SIG-M5 treated with dmso at 0.1 percent for 504 hours (cell line): ENCODE data around the gene MAP3K10.
"Not testable (repeated sequence)": the region's sequence is repeated elsewhere in the genome, so short reads cannot be mapped to it uniquely, and the experiment has no call there.

ENCODE experiments used
- DNase-seq: peaks from one replicate; lab custom pipeline; 2025; ENCODE audit not compliant: unreplicated experiment; lab: John Stamatoyannopoulos, UW

The MAP3K10 gene

DNA sequence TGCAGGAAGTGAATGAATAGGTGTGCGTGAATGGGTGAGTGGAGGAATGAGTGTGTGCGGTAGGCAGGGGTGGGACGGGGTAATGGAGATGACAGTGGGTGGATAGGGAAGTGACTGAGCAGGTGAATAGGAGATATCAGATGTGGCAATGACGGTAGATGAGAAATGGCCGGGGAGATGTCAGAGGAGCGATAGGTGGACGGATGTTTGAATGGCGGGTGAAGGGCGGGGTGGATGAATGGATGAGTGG is 25.5 kb downstream of the MAP3K10 start:
- DNase-seq = no peak

DNA sequence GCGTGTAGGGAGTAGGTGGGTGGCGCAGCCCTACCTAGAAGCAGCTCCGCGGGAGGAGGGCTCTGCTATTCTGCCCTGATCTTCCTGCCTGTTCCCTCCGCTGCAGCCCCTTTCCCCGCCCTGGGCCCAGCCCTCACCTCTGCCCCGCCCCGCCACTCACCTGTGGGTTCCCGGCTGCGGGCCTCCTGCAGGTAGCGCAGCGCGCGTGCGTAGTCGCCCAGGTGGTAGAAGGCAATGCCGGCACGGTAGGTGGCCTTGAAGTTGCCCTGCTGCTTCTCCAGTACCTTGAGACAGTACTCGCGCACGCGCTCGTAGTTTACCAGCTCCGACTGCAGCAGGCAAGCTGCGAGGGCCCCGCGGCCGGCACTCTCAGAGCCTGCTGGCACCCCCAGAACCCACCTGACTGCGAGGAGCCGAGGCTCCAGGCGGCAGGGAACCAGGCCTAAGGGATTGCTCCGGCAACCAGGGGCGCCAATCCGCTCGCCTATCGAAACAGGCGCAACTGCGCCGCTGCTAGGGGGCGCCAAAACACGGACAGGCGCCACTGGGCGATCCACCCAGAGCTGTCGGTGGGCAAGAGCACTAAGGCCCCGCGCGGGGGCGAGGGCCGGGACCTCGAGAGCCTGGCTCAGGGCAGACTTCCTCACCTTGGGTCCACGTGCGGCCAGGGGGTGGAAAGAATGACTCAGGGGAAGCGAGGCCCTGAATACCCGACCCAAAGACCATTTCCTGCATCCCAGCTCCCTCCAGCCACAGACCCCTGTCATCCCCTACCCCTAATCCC is 26.0 kb downstream of the MAP3K10 start:
- no peak for DNase-seq

DNA sequence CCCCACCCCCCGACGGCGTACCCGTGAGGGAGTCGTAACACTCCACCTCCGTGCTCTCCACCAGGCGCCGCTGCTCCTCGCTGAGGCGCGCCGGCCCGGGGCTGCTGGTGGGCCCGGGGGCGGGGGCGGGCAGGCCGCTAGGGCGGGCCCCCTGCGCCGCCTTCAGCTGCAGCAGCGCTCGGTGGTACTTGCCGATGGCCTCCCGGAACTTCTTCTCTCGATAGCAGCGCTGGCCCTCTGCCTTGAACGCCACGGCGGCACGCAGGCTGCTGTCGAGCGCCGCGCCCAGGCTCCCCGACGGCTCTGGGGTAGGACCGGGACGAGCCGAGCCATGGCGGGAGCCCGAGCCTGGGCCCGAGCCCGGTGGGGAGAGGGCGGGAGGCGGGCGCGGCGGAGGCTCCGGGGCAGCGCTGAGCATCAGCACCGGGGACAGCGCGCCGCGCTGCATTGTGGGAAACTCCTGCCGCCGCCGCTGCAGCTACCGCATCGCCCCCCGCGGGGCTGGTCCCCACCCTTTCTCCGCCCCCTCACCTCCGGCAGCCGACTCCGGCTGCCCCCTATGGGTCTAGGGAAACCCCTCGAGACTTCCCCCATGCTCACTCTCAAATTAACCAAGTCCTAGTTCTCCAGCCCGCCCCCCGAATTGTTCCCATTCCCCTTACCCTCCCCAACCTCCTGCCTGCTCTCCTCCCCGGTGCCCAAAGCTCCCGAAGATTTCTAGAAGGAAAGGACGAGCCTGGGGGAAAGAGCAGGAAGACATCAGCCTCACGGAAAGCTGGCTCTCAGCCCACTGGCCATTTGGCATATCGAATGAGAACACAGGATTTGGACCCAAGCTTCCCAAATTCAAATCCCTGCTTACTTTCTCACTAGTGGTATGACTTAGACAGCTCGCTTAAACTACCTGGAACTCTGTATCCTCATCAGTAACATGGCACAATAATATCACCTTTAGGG is 27.0 kb downstream of the MAP3K10 start, which contains the start of gene TTC9B:
TTC9B (minus strand) TSS at position 451 of the 957 bp plus-strand sequence; CDS start at position 448, 3 bp downstream.
- DNase-seq = no peak

DNA sequence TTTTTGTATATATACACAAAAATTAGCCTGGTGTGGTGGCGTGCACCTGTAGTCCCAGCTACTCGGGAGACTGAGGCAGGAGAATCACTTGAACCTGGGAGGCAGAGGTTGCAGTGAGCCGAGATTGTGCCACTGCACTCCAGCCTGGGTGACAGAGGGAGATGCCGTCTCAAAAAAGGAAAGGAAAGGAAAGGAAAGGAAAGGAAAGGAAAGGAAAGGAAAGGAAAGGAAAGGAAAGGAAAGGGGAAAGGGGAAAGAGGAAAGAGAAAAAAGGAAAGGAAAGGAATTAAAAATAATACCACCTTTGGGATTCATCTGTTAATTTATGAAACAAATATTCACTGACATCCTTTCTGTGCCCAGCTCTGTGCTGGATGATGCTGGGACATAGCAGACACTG is 27.8 kb downstream of the MAP3K10 start:
- DNase-seq = not testable (repeated sequence)

DNA sequence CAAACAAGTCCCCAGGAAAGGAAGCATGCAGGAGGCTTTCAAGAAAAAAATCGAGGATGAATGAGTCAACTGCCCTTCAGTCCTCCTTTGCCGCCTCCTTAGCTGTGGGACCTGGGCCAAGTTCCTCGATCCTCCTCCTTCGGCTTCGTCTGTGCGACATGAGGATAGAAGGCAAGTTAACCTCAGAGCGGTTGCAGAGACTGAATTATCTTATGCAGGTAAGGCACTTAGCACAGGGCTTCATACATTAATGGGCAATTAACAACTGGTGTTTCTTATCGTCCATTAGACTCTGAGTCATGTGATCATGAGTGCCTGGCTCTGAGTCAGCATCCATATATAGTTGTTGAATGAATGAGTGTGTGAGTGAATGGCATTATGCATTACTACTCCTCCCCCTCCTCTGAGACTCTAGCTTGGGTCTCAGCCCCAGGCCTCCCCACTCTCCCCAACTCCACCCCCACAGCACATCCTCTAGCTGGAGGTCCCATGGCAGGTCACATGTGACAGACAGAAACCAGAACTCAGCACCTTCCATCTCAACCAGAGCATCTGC is 28.6 kb downstream of the MAP3K10 start:
- no peak for DNase-seq

DNA sequence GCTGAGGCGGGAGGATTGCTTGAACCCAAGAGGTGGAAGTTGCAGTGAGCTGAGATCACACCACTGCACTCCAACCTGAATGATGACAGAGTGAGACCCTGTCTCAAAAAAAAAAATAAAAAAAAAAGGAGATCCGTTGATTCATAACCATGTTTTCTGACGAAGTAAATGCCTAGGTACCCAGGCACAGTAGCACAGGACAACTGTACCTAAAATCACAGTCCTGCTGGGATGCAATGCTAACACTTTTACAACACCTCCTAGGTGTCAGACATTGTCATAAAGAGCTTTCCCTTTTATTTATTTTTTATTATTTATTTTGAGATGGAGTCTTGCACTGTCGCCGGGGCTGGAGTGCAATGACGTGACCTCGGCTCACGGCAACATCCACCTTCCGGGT is 29.4 kb downstream of the MAP3K10 start:
- no peak for DNase-seq

DNA sequence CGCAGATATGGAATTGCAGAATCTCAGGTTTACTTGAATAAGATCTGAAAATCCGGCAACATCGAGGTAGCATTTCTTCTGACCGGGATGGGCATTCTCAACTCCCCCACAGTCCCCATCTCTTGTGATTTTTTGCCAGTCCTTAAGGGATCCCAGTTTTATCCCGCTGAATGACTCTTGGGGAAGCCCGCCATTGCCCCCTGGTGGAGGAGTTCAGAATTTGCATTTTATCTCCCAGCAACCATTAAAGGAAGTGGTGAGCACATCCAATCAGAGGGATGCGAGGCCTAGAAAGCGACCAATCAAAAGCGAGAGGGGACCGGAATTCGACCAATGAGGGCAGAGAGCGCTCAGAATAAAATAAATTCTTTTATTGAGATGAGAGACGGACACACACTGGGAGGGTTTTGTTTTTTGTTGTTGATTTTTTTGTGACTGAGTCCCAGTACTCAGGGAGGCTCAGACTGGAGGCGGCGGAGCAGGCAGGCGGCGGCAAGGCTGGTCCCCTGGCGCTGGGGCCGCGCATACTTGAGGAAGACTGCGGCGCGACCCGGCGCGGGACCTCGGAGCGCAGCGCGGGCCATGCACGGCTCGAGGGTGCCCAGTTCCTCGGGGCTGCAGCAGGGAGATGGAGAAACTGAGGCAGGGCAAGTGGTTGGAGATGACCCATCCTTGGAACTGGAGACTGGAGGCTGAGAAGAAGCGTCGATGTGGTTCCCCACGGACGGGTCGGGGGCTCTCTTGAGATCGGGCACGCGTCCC is 30.8 kb downstream of the MAP3K10 start:
- DNase-seq = peak; percentile 62

DNA sequence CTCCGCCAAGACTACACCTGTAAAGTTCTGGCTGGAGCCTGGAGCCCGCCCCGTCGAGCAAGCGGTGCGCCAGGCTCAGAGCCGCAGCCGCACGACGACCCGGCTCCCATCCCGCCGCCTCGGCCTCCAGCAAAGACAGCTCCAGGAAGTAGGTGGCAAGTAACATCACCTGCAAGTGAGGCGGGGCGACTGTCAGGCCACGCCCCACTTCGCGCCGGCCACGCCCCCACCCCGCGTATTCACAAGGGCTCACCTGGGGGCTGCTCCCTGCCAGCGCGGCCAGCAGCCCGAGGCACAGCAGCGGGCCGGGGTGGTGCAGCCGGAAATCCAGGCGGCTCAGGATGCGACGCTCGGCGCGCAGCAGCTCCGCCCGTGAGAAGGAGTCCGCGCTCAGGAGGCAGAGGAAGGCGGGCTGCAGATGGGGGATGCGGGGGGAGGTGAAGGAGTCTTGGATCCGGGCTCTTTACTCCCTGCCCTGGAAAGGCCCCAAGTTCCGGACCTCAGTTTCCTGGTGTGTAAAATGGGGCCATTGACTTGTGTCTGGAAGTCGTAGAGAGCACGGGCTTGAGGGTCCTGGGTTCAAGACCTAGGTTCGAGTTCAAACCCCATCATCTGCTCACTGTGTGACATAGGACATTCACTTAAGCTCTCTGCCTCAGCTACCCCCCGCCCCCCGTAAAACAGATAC is 32.1 kb downstream of the MAP3K10 start:
- no peak for DNase-seq

DNA sequence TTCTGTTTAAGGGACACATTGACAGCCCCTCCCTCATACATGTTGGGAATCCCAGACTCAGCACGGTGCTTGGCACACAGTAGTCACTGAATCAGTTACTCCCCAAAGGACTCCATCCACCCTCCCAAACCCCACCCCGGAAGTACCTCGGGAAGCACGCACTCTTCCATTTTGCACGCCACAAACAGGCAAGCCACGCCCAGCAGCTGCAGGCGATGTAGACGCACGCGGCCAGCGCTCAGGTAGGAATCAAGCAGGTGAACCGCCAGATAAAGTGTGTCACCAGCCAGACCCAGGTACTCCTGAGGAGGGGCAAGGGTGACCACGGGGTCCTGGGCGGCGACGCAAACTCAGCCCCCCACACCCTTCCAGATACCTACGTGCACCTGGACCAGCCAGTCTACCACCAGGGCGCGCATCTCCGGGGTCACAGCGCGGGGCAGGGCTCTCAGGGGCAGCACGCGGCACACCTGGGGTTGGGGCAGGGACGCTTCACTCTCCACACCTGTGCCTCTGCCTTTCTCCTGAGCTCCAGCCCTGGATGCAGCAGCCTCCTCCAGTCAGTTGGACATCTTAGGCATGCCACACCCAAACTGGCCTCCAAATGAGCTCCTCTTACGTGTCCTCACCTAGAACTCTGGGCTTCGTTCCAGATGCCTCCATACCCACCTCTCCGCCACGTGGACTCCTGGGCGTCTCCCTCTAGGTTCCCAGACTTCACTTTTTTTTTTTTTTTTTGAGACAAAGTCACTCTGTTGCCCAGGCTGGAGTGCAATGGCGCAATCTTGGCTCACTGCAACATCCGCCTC is 33.3 kb downstream of the MAP3K10 start:
- peak; percentile 3 for DNase-seq

DNA sequence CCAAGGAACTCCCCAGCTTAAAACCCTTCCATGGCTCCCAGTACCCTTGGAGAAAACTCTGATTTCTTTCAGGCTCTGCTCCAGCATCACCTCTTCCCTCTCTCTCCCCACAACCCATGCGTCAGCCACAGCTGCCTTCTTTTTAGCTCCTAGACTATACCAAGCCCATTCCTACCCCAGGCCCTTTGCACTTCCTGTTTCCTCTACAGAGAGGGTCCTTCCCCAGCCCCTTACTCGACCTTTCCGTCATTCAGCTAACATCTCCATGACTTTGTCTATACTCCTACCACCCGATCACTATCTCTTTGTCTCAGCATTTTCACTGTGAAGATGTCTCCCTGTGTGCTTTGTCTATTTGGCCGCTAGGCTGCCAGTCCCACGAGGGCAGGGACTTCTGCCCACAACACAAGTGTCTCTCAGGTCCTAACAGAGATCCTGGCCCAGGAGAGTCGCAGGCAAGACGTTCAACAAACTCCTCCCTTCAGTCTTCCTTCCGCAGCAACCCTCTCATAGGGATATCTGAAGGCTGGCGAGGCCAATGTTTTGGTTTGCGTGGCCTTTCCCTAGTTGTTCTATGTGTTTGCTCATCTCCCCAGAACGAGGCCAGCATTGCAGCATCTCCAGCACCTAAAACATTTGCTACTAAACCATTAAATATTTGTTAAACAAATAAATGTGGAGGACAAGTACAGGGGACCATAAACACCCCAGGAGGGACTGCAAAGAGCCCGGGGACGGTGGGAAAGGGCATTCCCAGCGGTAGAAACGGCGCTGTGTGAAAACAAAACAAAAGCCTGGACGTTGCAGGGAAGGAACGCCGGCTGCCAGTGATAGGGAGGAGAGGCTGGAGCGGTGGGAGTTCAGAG is 34.4 kb downstream of the MAP3K10 start:
- no peak for DNase-seq

DNA sequence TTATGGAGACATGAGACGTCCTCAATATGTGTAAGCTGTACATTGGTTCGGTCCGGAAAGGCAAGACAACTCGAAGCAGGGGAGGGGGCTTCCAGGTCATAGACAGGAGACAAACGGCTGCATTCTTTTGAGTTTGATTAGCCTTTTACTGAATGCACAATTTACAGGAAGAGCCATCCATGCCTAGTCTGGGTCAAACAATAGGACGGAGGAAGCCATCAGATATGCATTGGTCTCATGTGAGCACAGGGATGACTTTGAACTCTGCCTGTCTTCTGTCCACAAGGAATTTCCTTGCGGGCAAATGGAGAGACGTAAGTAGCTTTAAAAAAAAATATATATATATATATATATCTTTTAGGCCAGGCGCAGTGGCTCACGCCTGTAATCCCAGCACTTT is 37.1 kb downstream of the MAP3K10 start:
- DNase-seq = no peak

DNA sequence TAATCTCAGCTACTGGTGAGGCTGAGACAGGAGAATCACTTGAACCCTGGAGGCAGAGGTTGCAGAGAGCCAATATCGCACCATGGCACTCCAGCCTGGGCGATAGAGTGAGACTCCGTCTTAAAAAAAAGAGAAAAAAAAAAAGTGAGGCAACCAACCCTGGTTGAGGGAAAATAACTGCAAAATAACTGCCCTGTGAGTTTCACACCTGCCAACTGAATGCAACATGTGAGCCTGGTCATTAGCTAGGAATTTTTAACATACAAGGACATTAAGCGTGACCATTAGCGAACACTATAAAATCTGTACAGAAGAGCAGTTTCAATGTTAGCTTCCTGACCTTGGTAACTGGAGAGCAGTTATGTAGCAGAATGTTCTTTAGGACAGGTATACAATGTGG is 37.6 kb downstream of the MAP3K10 start:
- no peak for DNase-seq

DNA sequence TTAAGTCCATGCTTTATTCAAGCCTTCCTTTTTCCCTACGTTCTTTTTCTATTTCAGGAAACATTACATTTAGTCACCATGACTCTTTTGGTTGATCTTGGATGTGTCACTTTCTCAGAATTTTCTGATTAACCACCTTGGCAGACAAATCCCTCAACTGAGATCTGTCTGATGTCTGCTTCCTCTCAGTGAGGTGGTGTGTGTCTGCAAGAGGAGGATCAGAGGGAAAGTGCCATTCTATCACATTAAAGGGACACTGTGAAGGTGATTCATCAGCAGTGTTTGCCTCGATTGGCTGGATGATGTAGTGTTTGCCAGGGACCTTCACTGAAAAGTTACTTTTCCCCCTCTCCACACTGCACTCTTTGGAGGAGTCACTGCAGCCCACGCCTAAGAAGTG is 38.3 kb downstream of the MAP3K10 start:
- no peak for DNase-seq

DNA sequence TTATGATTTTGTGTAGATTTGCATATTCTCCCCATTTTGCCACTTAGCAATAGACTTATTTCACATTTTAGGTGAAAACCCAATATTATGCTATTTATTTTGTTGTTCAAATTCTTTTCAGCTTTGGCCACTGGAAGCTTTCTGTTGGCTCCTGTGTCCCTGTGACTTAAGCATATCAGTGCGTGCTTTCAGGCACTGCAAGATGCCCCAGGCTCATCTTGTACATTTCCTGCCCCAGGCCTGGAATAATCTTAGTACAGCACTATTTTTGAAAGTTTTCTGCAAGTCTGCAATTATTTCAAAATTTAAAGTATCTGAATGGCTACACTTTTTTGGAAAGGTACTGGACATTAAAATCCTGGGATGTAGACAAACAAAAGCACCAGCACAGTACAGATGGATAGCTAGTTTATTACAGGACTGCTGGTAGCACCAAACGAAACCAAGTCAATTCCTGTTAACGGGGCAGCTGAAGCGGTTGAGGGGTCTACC is 38.7 kb downstream of the MAP3K10 start:
- DNase-seq = no peak

DNA sequence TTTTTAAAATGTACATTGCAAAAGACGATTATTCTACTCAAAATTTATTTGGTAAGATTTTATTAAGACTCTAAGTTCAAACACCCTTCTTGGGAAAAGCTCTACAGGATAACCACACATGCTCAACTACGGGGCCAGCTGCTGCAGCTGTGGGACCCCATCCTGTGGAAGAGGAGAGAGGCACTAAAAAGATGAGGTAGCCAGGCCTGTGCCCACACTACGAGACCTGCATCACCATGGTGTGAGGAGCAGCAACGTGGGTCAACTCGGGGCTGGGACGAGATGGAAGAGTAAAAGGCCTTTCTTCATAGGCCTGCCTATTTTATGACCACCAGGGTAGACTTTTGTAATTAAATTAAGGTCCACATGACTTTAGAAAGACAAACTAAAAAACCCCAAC is 39.8 kb downstream of the MAP3K10 start:
- no peak for DNase-seq

DNA sequence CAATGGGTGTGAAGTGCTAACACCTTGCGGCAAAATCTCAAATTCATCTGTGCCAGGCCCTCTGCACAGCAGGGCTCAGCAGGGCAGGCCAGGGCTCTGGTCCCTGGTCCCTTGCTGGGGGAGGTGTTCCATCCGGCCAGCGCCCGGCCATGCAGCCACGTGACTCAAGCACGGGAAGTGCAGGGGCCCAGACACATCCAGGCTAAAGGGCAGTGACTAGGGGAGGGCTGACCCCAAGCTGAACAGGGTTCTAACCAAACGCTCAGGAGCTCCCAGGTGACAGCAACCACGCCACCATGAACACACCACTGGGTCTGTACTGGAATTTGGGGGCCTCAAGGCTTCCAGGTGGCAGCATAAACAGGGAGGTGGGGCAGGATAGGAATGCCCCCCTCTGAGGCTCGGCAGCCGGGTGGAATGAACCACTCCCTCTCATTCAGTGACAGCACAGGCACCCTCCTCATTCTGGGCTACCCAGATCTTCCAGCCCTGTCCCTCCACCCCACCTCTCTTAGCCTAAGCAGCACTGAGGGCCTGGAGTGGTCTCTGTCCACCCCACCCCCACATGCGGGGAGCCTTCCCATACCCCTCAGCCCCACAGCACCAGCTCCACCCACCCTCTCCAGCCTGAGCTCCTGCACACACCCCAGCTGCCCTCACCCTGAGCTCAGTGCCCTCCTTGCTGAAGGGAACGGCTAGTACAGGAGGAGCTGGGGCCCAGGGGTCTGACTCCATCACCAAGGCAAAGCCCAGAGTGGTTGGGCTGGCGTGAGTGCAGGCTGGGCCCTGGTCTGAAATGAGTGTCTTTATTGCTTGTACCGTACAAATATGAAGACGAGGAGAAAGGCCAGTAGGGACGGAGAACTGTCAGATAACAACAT is 40.6 kb downstream of the MAP3K10 start:
- DNase-seq = no peak

DNA sequence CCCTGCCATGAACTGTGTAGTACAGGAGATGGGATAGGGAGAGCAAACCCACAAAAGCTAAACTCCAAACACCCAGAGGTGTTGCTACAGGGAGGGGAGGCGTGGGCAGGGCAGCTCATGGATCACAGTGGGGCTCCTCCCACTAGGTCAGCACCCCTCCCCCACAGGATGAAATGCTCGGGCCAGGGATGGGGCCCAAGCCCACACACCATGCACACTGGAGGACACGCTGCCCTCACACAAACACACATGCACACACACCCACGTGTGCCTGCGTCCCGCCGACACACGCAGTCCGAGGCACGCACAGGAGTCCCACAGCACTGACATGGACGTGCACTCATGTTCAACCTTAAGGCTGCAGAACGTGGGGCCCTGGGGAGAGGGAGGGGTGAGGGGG is 41.3 kb downstream of the MAP3K10 start:
- no peak for DNase-seq
